SIG-M5 treated with dmso at 0.1 percent for 504 hours (cell line): ENCODE measurements around the gene CCDC102B.
"Not testable (repeated sequence)": the region's sequence is repeated elsewhere in the genome, so short reads cannot be mapped to it uniquely, and the experiment has no call there.

Source experiments
- DNase-seq: peaks from one replicate; lab custom pipeline; 2025; ENCODE audit not compliant: unreplicated experiment; lab: John Stamatoyannopoulos, UW

The CCDC102B gene

DNA sequence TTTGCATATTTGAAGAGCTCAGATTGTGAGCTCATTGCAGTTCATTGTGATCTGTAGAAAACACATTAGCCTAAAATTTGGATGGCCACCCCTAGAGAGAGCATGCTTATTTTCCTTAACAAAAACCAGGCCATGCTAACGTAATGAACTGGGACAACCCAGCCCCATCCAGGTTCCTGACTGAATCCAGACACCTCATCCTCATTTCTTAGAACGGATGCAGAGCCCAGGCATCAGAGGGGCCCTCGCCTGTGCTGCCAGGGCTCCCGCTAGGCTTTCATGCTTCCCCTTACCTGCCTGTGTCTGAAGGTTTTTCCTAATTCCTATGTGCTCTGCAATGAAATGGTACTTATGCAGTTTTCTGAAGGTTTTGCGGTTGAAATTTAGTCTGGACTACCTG is 171.1 kb downstream of the CCDC102B start:
- no peak for DNase-seq

- no peak for DNase-seq
Measured at GRCh38 chr18:68972176-68972575, 174.3 kb downstream of the CCDC102B start.

DNA sequence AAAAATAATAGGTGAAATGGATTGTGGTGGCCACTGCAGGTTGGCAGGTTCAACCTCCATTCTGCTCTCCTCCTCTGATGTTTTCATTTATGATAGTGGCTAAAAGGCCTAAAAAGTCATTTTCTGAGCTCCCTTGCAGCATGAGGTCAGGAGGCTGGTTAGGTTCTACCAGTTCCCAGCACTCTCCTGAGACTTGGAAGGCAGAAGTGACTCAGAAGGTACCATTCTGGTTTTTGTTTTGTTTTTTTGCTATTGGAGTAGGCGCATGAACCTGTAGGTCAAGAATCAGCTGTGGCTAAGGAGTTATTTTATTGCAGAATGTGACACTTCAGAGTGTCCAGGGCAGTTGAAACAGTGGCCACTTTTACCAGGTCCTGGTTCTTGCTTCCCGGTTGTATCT is 181.9 kb downstream of the CCDC102B start:
- no peak for DNase-seq

GRCh38 chr18:68983126-68983525 is 185.2 kb downstream of the CCDC102B start:
- DNase-seq, result no peak

GRCh38 chr18:68984342-68984741 is 186.5 kb downstream of the CCDC102B start:
- DNase-seq, result no peak

GRCh38 chr18:68985172-68985820 is 187.4 kb downstream of the CCDC102B start:
- no peak for DNase-seq

GRCh38 chr18:68991286-68991685 is 193.4 kb downstream of the CCDC102B start:
- DNase-seq, result no peak

- DNase-seq, result no peak
Measured at GRCh38 chr18:68992719-68993482, 195.0 kb downstream of the CCDC102B start.

GRCh38 chr18:68995675-68996074 is 197.8 kb downstream of the CCDC102B start:
- DNase-seq, result no peak

- DNase-seq, result no peak
Measured at GRCh38 chr18:68997845-68998244, 200.0 kb downstream of the CCDC102B start.

DNA sequence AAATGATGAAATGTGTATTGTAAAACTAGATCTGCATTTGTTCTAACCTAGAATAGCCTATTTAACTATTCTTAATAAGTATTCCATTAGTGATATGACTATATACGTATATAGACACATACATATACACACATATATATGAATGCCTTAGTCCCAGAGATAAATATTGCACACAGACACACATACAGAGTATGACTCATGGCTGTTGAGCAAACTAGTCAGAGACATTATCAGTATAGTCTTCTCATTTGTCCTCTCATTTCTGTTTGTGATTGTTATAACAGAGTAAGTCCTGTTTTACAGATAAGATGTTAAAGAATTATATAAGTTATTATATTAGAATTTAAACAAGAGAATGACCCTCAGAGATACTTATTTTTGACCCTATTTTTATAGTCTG is 202.5 kb downstream of the CCDC102B start:
- no peak for DNase-seq

DNA sequence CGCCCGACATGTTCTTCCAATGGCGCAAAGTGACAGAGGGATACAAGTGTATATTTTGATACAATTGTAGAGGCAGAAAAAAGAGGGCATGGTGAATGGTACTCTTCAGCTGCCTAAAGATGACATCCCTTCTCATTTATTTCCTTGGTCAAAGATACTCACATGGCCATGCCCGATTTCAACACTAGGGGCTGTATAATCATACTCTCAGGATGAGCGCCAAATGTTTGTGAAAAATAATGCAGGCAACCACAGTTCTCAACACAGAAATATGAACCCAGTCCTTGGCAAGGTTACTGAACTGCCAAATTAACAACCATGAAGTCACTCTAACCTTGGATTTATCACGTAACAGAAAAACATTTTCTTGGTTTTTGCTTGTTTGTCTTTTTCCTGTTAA is 204.4 kb downstream of the CCDC102B start:
- no peak for DNase-seq

DNA sequence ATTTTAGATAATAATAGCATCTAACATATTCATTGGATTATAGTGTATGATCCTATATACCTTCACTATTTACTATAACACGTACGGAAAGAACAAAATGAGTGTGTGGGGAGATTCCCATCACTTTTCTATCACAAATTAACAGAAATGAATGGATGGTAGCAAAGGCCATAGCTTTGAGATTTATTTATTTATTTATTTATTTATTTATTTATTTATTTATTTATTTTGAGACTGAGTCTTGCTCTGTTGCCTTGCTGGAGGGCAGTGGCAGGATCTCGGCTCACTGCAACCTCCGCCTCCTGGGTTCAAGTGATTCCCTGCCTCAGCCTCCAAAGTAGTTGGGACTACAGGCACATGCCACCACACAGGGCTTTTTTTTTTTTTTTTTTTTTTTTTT is 208.3 kb downstream of the CCDC102B start:
- not testable (repeated sequence) for DNase-seq

GRCh38 chr18:69008538-69008937 is 210.7 kb downstream of the CCDC102B start:
- DNase-seq, result no peak

- DNase-seq, result no peak
Measured at GRCh38 chr18:69021211-69021805, 223.4 kb downstream of the CCDC102B start.

GRCh38 chr18:69022426-69022825 is 224.5 kb downstream of the CCDC102B start:
- DNase-seq, result no peak

- no peak for DNase-seq
Measured at GRCh38 chr18:69031571-69031970, 233.7 kb downstream of the CCDC102B start.

GRCh38 chr18:69032009-69032408 is 234.1 kb downstream of the CCDC102B start:
- no peak for DNase-seq

DNA sequence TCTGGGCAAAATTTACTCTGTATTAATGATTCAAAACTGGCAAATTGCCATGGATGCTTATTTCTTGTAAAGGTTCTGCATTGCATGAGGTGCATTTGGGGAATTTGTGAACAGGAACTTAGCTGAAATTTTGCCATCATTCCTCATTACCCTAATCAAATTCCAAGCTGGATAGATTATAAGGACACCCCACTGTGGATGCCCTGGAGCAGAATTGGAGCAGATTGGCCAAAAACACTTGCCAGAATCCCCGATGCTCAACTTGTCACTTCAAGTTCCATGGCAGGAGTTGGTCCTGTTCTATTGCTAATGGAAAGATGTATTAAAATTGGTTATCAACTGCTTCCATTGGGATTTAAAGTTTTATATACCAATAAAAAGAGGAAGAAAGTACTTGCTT is 237.9 kb downstream of the CCDC102B start:
- DNase-seq, result no peak

DNA sequence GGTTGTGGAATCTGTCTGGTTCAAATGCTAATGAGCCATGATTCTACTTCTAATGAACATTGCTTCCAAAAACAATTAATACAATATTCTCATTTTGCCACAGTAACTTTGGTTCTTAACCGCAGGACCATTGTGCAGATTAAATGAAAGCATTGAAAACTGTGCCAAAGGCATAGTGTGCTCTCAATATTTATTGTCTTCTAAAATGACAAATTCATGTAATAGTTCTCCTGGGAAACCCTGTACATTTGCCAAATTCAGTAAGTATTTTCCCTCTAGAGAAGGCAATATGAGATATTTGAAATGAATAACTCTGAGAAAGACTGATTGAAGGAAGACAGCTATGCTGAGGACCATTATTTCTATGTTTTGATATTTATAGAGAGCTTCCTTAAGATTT is 246.3 kb downstream of the CCDC102B start:
- DNase-seq, result no peak

GRCh38 chr18:69064063-69064462 is 266.2 kb downstream of the CCDC102B start:
- no peak for DNase-seq

DNA sequence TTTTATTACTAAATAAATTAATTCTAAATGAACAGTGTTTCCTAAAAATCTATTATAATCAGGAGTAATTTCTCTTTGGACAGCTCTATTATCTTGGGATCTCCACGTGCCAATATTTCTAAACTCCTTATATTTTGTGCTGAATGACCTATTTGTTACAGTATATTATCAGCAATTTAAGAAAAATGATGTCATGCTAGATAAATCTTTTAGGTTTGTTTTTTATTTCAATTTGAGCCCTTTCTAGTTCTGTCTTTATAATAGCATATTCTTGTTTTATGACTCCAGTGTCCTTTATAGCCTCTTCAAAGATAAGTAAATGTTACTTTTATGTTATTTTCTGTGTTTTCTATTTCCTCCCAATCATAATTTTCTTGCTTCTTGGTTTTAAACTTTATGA is 269.2 kb downstream of the CCDC102B start:
- DNase-seq, result no peak
